NCI-H1694 (cell line): ENCODE results near the gene SLC13A3.

Source experiments
- DNase-seq: peaks from one replicate; lab custom pipeline; 2025; lab: John Stamatoyannopoulos, UW

The SLC13A3 gene, protein sequence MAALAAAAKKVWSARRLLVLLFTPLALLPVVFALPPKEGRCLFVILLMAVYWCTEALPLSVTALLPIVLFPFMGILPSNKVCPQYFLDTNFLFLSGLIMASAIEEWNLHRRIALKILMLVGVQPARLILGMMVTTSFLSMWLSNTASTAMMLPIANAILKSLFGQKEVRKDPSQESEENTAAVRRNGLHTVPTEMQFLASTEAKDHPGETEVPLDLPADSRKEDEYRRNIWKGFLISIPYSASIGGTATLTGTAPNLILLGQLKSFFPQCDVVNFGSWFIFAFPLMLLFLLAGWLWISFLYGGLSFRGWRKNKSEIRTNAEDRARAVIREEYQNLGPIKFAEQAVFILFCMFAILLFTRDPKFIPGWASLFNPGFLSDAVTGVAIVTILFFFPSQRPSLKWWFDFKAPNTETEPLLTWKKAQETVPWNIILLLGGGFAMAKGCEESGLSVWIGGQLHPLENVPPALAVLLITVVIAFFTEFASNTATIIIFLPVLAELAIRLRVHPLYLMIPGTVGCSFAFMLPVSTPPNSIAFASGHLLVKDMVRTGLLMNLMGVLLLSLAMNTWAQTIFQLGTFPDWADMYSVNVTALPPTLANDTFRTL

DNA sequence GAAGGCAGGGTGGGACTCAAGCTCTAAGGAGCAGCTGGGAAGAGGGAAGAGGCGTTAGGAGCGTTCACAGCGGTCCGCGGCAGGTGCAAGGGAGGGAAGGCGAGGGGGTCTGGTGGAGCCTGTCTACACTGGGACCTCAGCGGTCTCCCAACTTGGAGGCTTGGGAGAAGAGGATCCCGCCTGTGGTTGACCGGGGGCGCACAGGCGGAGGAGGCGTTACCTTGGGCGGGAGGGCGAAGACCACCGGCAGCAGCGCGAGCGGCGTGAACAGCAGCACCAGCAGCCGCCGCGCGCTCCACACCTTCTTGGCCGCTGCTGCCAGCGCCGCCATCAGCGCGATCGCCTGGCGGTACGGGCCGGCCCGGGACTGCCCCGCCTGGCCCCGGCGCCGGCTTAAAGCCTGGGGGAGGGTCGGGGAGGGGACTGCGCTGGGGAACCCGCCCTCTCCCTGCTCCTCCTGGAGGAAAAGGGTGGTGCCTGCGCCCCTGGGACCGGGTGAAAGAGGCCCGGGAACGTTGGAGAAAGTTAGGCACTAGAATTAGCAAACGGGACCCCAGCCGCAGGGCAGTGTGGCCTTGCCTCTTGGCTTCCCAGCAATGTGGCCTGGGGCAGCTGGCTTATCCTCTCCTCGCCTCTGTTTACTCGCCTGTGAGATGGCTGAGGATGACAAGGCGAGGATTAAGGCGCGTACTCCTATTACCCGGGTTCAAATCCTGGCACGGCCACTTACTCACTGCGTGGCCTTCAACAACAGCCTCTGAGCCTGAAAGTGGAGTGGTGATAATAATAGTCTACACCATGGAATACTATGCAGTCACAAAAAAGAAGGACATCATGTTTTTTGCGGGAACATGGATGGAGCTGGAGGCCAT is at the start of gene SLC13A3:
TSS of gene SLC13A3 (minus strand) at position 369 of the 872 bp plus-strand sequence. CDS start at position 331, 38 bp downstream.
- no peak for DNase-seq

DNA sequence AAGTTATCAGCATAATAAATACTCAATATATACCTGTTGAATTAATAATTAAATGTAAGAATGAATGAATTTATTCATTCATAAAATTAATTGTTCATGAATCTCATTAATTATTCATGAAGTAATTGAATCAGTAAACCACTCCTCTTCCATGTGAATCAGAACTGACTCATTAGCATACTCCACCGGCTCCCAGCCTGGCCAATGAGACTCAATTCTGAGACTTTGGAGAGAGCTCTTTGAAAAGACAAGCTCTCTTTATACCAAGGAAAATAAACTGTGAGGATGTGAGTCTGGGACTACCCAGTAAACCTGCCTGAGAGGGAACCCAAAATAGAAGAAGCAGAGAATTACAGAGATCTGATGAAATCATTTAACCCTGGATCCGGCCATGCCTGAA is 49.8 kb upstream of the SLC13A3 start:
- DNase-seq: no peak

DNA sequence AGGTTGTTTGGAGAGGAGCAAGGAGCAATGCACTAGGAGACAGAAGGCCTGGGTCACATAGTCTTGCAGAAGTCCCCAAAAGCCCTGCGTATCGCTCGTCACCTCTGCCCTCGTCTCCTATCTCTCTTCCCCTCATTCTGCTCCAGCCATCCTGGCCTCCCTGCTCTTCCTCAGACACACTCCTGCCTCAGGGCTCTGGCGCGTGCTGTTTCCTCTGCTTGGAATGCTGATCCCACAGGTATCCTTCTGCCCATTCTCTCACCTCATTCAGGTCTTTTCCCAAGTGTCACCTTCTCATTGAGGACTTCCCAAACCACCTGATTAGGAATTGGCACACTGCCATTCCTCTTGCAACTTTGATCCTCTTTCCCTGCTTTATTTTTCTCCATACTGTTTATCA is 49.2 kb upstream of the SLC13A3 start:
- no peak for DNase-seq

DNA sequence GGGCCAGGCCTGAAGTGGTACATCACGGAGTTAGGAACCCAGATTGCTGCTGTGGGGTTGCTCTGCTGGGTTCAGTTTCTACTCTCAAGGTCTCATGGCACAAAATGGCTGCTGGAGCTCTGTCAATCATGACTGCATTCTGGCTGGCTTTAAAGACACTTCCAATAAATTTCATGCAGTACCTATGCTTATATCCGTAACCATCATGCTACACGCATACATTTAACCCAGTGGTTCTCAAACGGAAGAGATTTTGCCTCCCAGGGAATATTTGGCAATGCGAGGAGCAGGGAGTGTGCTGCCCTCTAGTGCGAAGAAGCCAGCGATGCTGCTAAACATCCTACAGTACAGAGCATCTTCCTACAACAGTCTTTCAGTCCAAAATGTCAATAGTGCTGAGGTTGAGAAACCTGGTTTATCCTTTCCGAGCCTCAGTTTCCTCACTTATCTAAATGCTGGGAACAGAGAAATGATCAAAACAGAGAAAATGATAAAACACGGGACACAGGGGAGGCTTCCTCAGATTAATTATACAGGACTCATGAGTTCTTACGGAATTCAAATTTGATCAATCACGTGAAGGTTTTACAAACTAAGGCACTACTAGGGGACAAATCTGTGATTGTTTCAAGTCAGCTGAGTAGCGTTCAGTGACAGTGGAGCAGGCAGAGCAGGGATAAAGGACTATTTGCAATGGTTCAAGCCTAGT is 48.5 kb upstream of the SLC13A3 start:
- DNase-seq: no peak

DNA sequence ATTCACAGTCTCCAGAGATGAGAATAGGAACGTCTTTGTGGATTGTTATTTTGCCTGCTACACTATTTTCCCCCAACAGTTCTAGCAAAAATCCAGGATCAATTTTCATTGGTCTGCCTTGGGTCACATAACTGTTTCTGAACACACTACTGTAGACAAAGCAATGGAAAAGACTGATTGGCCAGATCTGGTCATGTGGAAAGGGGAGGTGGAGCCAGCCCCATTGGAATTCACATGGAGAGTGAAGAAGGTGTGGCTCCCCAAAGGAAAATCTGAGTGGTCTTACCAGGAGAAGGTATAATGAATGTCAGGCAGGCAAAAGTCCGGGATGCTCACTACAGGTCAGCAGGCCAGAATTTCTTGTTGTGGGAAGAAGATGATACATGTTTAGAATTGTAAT is 47.5 kb upstream of the SLC13A3 start:
- no peak for DNase-seq

DNA sequence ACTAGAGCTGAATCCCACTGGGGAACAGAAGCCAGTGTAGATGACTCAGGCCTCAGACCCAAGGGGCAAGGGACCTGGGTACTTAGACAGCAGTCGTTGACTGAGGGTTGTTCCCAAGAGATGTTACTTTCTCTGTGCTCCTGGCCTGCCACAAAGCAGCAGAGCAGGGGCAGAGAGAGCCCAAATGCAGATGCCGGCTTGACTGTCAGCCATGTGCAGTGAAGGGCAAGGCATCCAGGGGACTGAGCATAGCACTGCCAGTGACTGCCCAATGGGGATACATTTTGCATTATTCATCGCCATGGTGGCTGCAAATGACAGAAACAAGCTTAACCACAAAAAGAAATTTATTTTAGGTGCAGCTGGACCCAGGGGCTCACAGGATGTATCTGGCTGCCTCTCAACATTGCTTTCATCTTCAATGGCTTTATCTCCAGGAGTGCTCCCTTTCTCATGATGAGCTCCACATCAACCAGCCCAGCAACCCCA is 45.6 kb upstream of the SLC13A3 start:
- DNase-seq: no peak

DNA sequence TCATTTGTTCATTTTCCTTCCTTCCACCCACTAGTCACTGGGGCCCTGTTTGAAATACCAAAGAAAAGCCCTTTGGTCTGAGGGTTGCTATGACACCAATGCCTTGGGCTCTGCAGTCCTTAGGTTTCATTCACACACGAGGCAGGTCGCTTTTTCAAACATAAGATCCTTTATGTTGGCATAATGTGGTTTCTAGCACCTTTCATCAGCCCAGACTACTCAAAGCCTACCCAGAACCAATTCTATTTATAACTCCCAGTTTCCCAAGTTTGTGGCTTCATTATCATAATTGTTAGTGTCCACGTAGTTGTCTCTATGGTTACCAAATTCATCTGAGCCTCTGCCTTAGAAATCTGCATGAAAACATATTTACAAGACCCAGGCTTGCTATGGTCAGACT is 44.6 kb upstream of the SLC13A3 start:
- DNase-seq: no peak

DNA sequence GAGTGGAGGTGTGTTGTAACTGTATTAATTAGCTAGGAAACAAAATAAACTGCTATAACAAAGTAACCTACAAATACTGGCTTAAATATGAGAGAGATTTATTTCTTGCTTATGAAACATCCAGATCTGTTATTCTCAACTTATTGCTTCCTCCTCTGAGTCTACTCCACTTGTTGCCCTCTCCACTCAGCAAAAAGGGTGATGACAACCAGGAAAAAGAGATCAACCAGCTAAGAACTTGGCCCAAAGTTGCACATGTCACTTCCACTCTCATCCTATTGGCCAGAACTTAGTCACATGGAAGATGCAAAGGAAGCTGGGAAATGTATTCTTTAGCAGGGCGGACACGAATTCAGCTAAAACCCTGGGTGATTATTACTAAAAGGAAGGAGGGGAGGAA is 43.2 kb upstream of the SLC13A3 start:
- no peak for DNase-seq

DNA sequence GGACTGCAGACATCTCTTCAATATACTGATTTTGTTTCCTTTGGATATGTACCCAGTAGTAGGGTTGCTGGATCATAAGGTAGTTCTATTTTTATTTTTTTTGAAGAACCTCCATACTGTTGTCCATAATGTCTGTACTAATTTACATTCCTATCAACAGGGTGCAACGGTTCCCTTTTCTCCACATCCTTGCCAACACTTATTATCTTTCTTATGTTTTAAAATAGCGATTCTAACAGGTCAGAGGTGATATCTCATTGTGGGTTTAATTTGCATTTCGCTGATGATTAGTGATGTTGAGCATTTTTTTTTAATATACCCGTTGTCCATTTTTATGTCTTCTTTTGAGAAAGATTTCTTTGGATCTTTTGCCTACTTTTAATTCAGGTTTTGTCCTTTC is 39.9 kb upstream of the SLC13A3 start:
- DNase-seq: no peak

DNA sequence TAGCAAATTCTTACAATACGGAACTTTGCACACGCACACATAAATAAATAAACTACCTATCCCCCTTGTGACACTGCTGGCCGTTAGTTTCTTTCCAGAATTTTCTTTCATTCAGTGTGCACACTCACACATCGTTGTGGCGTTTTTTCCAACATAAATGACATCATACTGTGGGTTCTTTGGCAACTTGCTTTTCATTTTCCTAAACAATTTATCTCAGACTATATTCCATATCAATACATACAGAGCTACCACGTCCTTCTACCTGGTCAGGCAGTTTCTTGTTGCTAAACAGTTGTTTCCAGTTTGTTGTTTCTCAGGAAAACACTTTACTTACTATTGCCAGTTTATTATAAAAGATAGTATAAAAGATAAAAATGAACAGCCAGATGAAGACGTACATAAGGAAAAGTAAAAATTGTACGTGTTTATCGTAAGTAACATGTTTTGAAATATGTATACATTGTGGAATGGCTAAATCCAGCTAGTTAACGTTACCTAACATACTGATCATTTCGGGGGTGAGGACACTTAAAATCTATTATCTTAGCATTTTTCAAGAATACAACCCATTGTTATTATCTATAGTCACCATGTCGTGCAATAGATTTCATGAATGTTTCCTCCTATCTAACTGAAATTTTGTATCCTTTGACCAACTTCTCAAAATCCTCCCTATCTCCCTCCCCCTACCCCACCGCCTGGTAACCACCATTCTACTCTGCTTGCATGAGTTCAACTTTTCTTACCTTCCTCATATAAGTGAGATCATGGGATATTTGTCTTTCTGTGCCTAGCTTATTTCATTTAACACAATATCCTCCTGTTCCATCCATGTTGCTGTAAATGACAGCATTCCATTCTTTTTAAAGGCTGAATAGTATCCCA is 39.2 kb upstream of the SLC13A3 start:
- DNase-seq: no peak

DNA sequence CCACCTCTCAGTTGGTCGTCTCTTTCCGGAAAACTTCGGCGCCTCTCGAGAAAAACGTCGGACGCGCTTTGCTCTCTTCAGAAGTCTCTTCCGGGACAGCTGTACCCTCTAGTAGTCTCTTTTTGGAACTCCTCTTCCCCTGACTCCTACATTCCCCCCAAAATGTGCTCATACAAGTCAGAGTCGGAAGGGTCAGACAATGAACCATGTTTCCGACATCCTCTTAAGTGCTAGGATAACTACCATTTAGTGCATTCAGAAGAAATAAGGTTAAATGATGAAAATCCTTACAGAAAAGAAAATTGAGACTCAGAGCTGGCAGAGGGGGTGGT is 38.5 kb upstream of the SLC13A3 start:
- DNase-seq: no peak

DNA sequence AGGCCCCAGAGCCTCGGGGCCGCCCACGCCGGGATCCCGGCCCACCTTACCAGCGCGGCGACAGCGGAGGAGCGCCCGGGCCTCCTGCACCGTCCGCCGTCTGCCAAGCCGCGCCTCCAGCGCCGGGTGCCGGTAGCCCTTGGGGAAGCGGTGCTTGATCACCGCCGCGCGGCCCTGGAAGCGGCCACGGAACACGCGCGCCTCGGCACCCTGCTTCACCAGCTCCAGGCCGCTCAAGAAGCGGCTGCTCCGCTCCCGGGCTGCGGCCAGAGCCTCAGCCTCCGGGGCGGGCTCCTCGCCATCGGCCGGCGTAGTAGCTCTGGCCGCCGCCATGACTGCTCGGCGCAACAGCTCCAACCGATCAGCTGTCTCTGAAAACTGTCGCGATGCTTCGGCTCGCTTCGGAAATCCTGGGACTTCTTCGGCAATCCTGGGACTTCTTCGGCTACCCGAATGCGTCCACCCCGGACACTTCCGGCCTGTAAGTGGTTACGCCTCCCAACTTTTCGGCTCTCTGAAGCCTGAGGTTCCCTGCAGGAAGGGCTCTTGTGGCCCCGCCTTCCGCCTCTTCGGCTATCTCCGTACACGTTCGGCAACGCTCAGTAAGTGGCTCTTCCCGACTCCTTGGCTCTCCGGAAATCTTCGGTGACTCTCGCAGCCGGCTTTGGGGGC is 38.0 kb upstream of the SLC13A3 start, which contains the start of gene TP53RK:
TSS of gene TP53RK (minus strand) at position 363 of the 672 bp plus-strand sequence. CDS start at position 333, 30 bp downstream.
- peak; percentile 32 for DNase-seq

DNA sequence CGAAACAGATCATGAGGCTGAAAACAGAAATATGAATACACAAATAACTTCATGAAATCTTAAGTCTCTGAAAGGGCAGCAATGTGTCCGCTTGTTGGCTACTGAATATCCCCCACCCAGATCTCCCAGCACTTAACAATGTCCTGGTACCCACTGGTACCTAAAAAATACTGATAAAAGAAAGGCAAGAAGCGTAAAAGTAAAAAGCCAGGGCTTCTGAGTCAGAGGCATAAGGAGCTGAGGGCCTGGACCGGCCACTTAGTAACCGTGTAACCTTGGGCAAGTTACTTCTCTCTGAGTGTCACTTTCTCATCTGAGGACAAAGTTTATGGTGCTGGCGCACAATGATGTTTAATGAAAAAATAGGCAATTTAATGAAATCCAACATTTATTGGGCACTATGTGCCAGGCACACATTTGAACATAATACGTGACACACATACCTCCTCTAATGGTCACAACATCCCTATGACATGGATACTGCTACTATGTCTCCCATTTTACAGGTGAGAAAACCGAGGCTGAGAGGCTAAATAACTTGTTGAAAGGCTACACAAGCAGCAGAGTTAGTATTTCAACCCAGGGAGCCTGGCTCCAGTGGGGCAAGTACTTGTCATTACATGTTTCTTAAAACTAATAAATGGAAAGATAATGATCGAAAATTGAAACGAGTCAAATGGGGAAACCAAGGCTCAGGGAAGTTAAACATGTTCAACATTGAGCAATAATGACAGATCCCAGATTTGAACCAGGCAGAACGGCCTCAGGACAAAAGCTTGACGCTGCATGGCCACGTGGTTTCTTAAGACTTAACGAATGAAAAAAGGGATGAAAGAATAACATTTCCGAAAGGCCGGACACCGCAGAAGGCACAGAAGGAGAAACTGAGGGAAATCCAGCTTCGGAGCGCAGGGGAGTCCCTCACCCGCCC is 37.2 kb upstream of the SLC13A3 start:
- DNase-seq: no peak

DNA sequence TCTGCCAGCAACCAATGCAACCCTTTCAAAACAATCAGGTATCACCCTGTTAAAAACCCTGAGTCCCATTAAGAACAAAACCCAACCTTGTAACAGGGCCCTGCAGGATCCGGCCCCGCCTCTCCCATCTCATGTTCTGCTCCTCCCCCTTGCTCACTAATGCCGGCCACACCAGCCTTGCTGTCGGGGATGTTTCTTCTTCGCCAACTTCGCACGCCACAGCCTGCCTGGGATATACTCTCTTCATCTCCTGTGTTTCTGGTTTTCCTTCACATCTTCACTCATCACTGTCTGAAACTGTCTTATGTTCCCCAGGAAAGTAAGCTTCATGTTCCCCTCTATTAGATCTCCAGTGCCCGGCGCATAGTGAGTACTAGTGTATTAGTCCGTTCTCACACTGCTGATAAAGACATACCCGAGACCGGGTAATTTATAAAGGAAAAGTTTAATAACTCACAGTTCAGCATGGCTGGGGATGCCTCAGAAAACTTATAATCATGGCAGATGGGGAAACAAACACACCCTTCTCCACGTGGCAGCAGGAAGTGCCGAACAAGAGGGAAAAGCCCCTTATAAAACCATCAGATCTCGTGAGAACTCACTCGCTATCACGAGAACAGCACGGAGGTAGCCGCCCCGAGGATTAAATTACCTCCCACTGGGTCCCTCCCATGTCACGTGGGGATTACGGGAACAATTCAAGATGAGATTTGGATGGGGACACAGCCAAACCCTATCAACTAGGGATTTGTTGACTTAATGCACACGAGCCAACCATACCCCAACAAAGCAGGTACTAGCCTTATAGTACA is 32.9 kb upstream of the SLC13A3 start:
- DNase-seq: no peak

DNA sequence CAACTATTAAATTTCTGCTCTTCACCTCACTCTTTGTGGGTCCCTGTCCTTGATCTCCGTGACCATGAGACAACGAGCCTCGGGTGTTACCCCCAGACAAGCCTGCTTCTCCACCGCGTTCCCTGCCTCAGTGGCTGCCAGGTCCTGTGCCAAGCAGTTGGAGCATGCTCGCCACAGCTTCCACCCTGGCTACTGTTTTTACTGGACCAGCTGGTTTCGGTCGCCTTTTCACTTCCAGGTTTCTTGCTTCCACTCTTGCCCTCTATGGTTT is 32.3 kb upstream of the SLC13A3 start:
- DNase-seq: no peak

DNA sequence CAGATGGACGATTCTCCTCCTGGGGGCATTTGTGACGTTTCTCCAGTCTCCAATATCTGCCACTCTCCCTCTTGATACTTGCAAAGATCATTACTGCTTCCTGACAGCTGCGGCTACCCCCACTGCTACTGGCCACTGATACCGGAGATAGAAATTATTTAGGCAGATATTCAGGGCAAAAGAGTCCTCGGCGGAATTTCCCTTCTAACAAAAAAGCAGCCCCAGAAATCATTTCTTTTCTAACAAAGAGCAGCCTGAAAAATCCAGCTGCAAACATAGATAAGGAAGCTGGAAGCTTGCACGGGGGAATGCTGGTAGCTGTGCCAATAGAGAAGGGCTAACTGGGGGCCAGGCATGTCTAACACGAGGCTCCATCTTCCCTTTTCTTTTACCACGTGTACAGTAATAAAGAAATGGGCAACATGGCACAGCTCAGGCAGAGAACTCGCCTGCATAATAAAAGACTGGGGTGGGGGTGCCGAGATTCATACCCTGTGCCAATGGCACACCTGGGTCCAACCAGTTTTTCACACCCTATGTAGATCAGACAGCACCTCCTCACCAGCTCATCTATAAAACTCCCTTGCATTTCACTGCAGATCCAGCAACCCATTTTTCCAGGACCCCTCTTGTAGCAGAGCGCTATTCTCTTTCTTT is 31.9 kb upstream of the SLC13A3 start:
- no peak for DNase-seq

DNA sequence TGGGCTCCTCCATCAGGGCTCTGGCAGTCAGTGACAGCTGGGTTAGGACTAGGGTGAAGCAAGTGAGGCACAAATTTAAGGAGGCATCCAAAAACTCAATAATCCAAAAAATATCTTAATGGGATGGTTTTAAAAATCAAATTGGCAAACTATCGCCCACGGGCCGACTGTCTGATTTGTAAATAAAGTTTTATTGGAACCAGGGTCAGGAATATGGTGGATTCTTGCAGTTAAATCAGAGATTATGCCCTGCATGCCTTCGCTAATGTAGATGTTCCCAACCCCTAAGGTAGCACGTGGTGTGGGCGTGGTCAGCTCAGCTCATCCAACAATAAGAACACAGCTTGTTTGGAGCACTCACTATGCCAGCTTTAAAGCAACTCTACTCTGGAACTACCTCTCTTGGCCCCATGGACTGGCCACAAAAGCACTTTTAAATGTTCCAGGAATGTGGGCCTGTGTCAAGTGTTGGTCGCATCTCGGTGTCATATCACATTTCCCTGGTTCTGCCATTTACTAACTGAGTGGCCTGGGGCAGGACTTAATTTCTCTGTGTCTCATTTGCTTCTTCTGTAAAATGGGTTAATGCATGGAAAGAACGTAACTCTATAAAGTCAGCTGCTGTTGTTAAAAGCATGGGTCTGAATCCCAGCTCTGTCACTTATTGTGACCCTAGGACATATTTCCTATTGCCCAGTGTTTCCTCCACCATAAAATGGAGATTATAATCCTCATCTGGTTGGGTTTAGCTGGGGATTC is 31.0 kb upstream of the SLC13A3 start:
- DNase-seq: no peak
